Measurements from ENCODE around the gene OR2T12.
"Not testable (repeated sequence)": the region's sequence is repeated elsewhere in the genome, so short reads cannot be mapped to it uniquely, and the experiment has no call there.

OR2T12 gene

GRCh38 chr1:248303324-248303723 is at the start of gene OR2T12:
TSS of gene OR2T12 (minus strand) at chr1:248303424. CDS start at chr1:248295578, 7,846 bp downstream.
- no peak within 1 kb of the TSS for H3K4me3 Mint-ChIP-seq
- no peak for DNase-seq
- peaks cover 71% of the 10 kb centered on the region for H3K9me3 Mint-ChIP-seq
- TF ChIP-seq CTCF (IDR thresholded peaks at IDR 0.05) = no peak
- no peaks in the 10 kb centered on the region for H3K4me1 Mint-ChIP-seq
- H3K27me3 Mint-ChIP-seq (ENCODE audit: low read depth, poor library complexity) = no peaks in the 10 kb centered on the region
- H3K36me3 Mint-ChIP-seq (ENCODE audit: low read depth) = no peaks in the 10 kb centered on the region
- H3K27ac Mint-ChIP-seq = no peak within 1 kb of the TSS

- H3K4me1 Mint-ChIP-seq = no peaks in the 10 kb centered on the region
- DNase-seq = no peak
- H3K27me3 Mint-ChIP-seq (ENCODE audit: low read depth, poor library complexity) = no peaks in the 10 kb centered on the region
- H3K36me3 Mint-ChIP-seq (ENCODE audit: low read depth) = no peaks in the 10 kb centered on the region
- no peak for TF ChIP-seq CTCF (IDR thresholded peaks at IDR 0.05)
- no peak within 1 kb of the TSS for H3K27ac Mint-ChIP-seq
- H3K9me3 Mint-ChIP-seq = peaks cover 66% of the 10 kb centered on the region
- no peak within 1 kb of the TSS for H3K4me3 Mint-ChIP-seq
These were observed 45.3 kb upstream of the OR2T12 start, which contains the start of gene OR14C36 for GRCh38 chr1:248348475-248348874. TSS of gene OR14C36 (plus strand) at chr1:248348775. CDS start at chr1:248348775, 0 bp downstream.

- Mint-ChIP-seq H3K9me3 (peaks cover 73% of the 10 kb centered on the region), H3K36me3 (ENCODE audit: low read depth) (no peaks in the 10 kb centered on the region), H3K27me3 (ENCODE audit: low read depth, poor library complexity) (peaks cover 6% of the 10 kb centered on the region), H3K4me1 (no peaks in the 10 kb centered on the region), H3K27ac (no peak overlapping the region), H3K4me3 (no peak overlapping the region)
- no peak for DNase-seq
- TF ChIP-seq CTCF (IDR thresholded peaks at IDR 0.05) = no peak
These were observed 40.2 kb upstream of the OR2T12 start for GRCh38 chr1:248343451-248343850.

GRCh38 chr1:248324468-248324867 is 21.2 kb upstream of the OR2T12 start, which contains the start of gene OR2M7:
TSS of gene OR2M7 (minus strand) at chr1:248324568. CDS start at chr1:248324568, 0 bp downstream.
- no peak within 1 kb of the TSS for H3K27ac Mint-ChIP-seq
- peaks cover 80% of the 10 kb centered on the region for H3K9me3 Mint-ChIP-seq
- no peak for TF ChIP-seq CTCF (IDR thresholded peaks at IDR 0.05)
- no peak within 1 kb of the TSS for H3K4me3 Mint-ChIP-seq
- H3K36me3 Mint-ChIP-seq (ENCODE audit: low read depth) = no peaks in the 10 kb centered on the region
- no peak for DNase-seq
- peaks cover 3% of the 10 kb centered on the region for H3K27me3 Mint-ChIP-seq (ENCODE audit: low read depth, poor library complexity)
- no peaks in the 10 kb centered on the region for H3K4me1 Mint-ChIP-seq

GRCh38 chr1:248316796-248317195 is 13.6 kb upstream of the OR2T12 start:
- no peak overlapping the region for H3K4me3 Mint-ChIP-seq
- no peak for DNase-seq
- no peak overlapping the region for H3K27ac Mint-ChIP-seq
- no peak for TF ChIP-seq CTCF (IDR thresholded peaks at IDR 0.05)
- H3K9me3 Mint-ChIP-seq = peaks cover 96% of the 10 kb centered on the region
- H3K36me3 Mint-ChIP-seq (ENCODE audit: low read depth) = no peaks in the 10 kb centered on the region
- no peaks in the 10 kb centered on the region for H3K27me3 Mint-ChIP-seq (ENCODE audit: low read depth, poor library complexity)
- H3K4me1 Mint-ChIP-seq = no peaks in the 10 kb centered on the region

- not testable (repeated sequence) for H3K36me3 Mint-ChIP-seq (ENCODE audit: low read depth); H3K4me3 Mint-ChIP-seq; H3K27me3 Mint-ChIP-seq (ENCODE audit: low read depth, poor library complexity); H3K4me1 Mint-ChIP-seq; DNase-seq; H3K27ac Mint-ChIP-seq
- H3K9me3 Mint-ChIP-seq = peaks cover 78% of the 10 kb centered on the region
These were observed 3.5 kb upstream of the OR2T12 start for GRCh38 chr1:248306740-248307139.

All from nephron progenitor cell (in vitro differentiated cells).